Measurements from ENCODE around the gene CSRNP3.
A peak's percentile ranks its signal among the peaks of the same experiment; 100 is the strongest.

The CSRNP3 gene

GRCh38 chr2:165698444-165698884 is 229.0 kb downstream of the CSRNP3 start:
- H3K27ac ChIP-seq (ENCODE audit: low read depth, low read length): no peak overlapping the region
- peaks cover 20% of the 10 kb centered on the region for H3K27me3 ChIP-seq (ENCODE audit: insufficient read depth, low read length)
- H2AFZ ChIP-seq (ENCODE audit: low read length, unreplicated experiment): no peak overlapping the region
- H3K36me3 ChIP-seq (ENCODE audit: insufficient read depth, low read length): no peaks in the 10 kb centered on the region
- no peaks in the 10 kb centered on the region for H3K4me1 ChIP-seq (ENCODE audit: control insufficient read depth, insufficient read depth, low read length, unreplicated experiment)
- H3K79me2 ChIP-seq (ENCODE audit: control insufficient read depth, insufficient read depth, low read length, unreplicated experiment): no peaks in the 10 kb centered on the region
- no peak overlapping the region for H3K4me3 ChIP-seq (ENCODE audit: low read depth, low read length)

GRCh38 chr2:165699946-165700345 is 230.4 kb downstream of the CSRNP3 start:
- H3K36me3 ChIP-seq (ENCODE audit: insufficient read depth, low read length): no peaks in the 10 kb centered on the region
- H3K27me3 ChIP-seq (ENCODE audit: insufficient read depth, low read length): peaks cover 20% of the 10 kb centered on the region
- no peak overlapping the region for H3K4me3 ChIP-seq (ENCODE audit: low read depth, low read length)
- no peak overlapping the region for H2AFZ ChIP-seq (ENCODE audit: low read length, unreplicated experiment)
- H3K4me1 ChIP-seq (ENCODE audit: control insufficient read depth, insufficient read depth, low read length, unreplicated experiment): no peaks in the 10 kb centered on the region
- H3K79me2 ChIP-seq (ENCODE audit: control insufficient read depth, insufficient read depth, low read length, unreplicated experiment): no peaks in the 10 kb centered on the region
- no peak overlapping the region for H3K27ac ChIP-seq (ENCODE audit: low read depth, low read length)

GRCh38 chr2:165700531-165700930 is 231.0 kb downstream of the CSRNP3 start:
- no peak overlapping the region for H3K4me3 ChIP-seq (ENCODE audit: low read depth, low read length)
- H3K4me1 ChIP-seq (ENCODE audit: control insufficient read depth, insufficient read depth, low read length, unreplicated experiment): no peaks in the 10 kb centered on the region
- no peak overlapping the region for H2AFZ ChIP-seq (ENCODE audit: low read length, unreplicated experiment)
- no peaks in the 10 kb centered on the region for H3K79me2 ChIP-seq (ENCODE audit: control insufficient read depth, insufficient read depth, low read length, unreplicated experiment)
- H3K27me3 ChIP-seq (ENCODE audit: insufficient read depth, low read length): peaks cover 20% of the 10 kb centered on the region
- H3K27ac ChIP-seq (ENCODE audit: low read depth, low read length): no peak overlapping the region
- no peaks in the 10 kb centered on the region for H3K36me3 ChIP-seq (ENCODE audit: insufficient read depth, low read length)

- Histone ChIP-seq H3K36me3 (ENCODE audit: insufficient read depth, low read length) (no peaks in the 10 kb centered on the region), H3K79me2 (ENCODE audit: control insufficient read depth, insufficient read depth, low read length, unreplicated experiment) (no peaks in the 10 kb centered on the region), H3K4me3 (ENCODE audit: low read depth, low read length) (no peak overlapping the region), H3K27ac (ENCODE audit: low read depth, low read length) (no peak overlapping the region), H3K27me3 (ENCODE audit: insufficient read depth, low read length) (peaks cover 14% of the 10 kb centered on the region), H3K4me1 (ENCODE audit: control insufficient read depth, insufficient read depth, low read length, unreplicated experiment) (no peaks in the 10 kb centered on the region), H2AFZ (ENCODE audit: low read length, unreplicated experiment) (no peak overlapping the region)
Observed at GRCh38 chr2:165701147-165701546, 231.6 kb downstream of the CSRNP3 start.

- no peaks in the 10 kb centered on the region for H3K27me3 ChIP-seq (ENCODE audit: insufficient read depth, low read length)
- H3K27ac ChIP-seq (ENCODE audit: low read depth, low read length): no peak overlapping the region
- no peak overlapping the region for H2AFZ ChIP-seq (ENCODE audit: low read length, unreplicated experiment)
- no peak overlapping the region for H3K4me3 ChIP-seq (ENCODE audit: low read depth, low read length)
- no peaks in the 10 kb centered on the region for H3K36me3 ChIP-seq (ENCODE audit: insufficient read depth, low read length)
- H3K79me2 ChIP-seq (ENCODE audit: control insufficient read depth, insufficient read depth, low read length, unreplicated experiment): no peaks in the 10 kb centered on the region
- H3K4me1 ChIP-seq (ENCODE audit: control insufficient read depth, insufficient read depth, low read length, unreplicated experiment): no peaks in the 10 kb centered on the region
Observed at GRCh38 chr2:165706960-165707487, 237.5 kb downstream of the CSRNP3 start.

- Histone ChIP-seq H2AFZ (ENCODE audit: low read length, unreplicated experiment) (no peak overlapping the region), H3K27me3 (ENCODE audit: insufficient read depth, low read length) (no peaks in the 10 kb centered on the region), H3K27ac (ENCODE audit: low read depth, low read length) (no peak overlapping the region), H3K79me2 (ENCODE audit: control insufficient read depth, insufficient read depth, low read length, unreplicated experiment) (no peaks in the 10 kb centered on the region), H3K4me1 (ENCODE audit: control insufficient read depth, insufficient read depth, low read length, unreplicated experiment) (no peaks in the 10 kb centered on the region), H3K4me3 (ENCODE audit: low read depth, low read length) (no peak overlapping the region), H3K36me3 (ENCODE audit: insufficient read depth, low read length) (no peaks in the 10 kb centered on the region)
Observed at GRCh38 chr2:165716091-165716490, 246.6 kb downstream of the CSRNP3 start.

- no peaks in the 10 kb centered on the region for H3K36me3 ChIP-seq (ENCODE audit: insufficient read depth, low read length)
- no peaks in the 10 kb centered on the region for H3K4me1 ChIP-seq (ENCODE audit: control insufficient read depth, insufficient read depth, low read length, unreplicated experiment)
- no peak overlapping the region for H2AFZ ChIP-seq (ENCODE audit: low read length, unreplicated experiment)
- no peak overlapping the region for H3K27ac ChIP-seq (ENCODE audit: low read depth, low read length)
- H3K4me3 ChIP-seq (ENCODE audit: low read depth, low read length): no peak overlapping the region
- no peaks in the 10 kb centered on the region for H3K27me3 ChIP-seq (ENCODE audit: insufficient read depth, low read length)
- H3K79me2 ChIP-seq (ENCODE audit: control insufficient read depth, insufficient read depth, low read length, unreplicated experiment): no peaks in the 10 kb centered on the region
Observed at GRCh38 chr2:165718610-165719210, 249.2 kb downstream of the CSRNP3 start.

GRCh38 chr2:165720511-165720910 is 251.0 kb downstream of the CSRNP3 start:
- no peak overlapping the region for H3K27ac ChIP-seq (ENCODE audit: low read depth, low read length)
- H3K4me1 ChIP-seq (ENCODE audit: control insufficient read depth, insufficient read depth, low read length, unreplicated experiment): peaks cover 5% of the 10 kb centered on the region
- H2AFZ ChIP-seq (ENCODE audit: low read length, unreplicated experiment): peak overlapping the region; percentile 41
- no peak overlapping the region for H3K4me3 ChIP-seq (ENCODE audit: low read depth, low read length)
- H3K79me2 ChIP-seq (ENCODE audit: control insufficient read depth, insufficient read depth, low read length, unreplicated experiment): no peaks in the 10 kb centered on the region
- H3K27me3 ChIP-seq (ENCODE audit: insufficient read depth, low read length): no peaks in the 10 kb centered on the region
- no peaks in the 10 kb centered on the region for H3K36me3 ChIP-seq (ENCODE audit: insufficient read depth, low read length)

- Histone ChIP-seq H3K27ac (ENCODE audit: low read depth, low read length) (peak overlapping the region; percentile 48), H3K4me3 (ENCODE audit: low read depth, low read length) (no peak overlapping the region), H3K79me2 (ENCODE audit: control insufficient read depth, insufficient read depth, low read length, unreplicated experiment) (no peaks in the 10 kb centered on the region), H2AFZ (ENCODE audit: low read length, unreplicated experiment) (no peak overlapping the region), H3K4me1 (ENCODE audit: control insufficient read depth, insufficient read depth, low read length, unreplicated experiment) (peaks cover 11% of the 10 kb centered on the region), H3K36me3 (ENCODE audit: insufficient read depth, low read length) (no peaks in the 10 kb centered on the region), H3K27me3 (ENCODE audit: insufficient read depth, low read length) (no peaks in the 10 kb centered on the region)
Observed at GRCh38 chr2:165725421-165725820, 255.9 kb downstream of the CSRNP3 start.
